T follicular helper cell (primary cell): ENCODE measurements around the gene TSSC4.

Experiments used
- DNase-seq: peaks from one replicate; pipeline ENCODE4 v3.0.0-alpha.2; 2020; ENCODE audit warnings: low read depth

TSSC4 gene

GRCh38 chr11:2369320-2369719, 31.2 kb upstream of the TSSC4 start:
- no peak for DNase-seq

- no peak for DNase-seq
Observed at GRCh38 chr11:2369896-2370295, 30.7 kb upstream of the TSSC4 start.

- DNase-seq, result no peak
Observed at GRCh38 chr11:2374456-2375201, 25.9 kb upstream of the TSSC4 start.

DNA sequence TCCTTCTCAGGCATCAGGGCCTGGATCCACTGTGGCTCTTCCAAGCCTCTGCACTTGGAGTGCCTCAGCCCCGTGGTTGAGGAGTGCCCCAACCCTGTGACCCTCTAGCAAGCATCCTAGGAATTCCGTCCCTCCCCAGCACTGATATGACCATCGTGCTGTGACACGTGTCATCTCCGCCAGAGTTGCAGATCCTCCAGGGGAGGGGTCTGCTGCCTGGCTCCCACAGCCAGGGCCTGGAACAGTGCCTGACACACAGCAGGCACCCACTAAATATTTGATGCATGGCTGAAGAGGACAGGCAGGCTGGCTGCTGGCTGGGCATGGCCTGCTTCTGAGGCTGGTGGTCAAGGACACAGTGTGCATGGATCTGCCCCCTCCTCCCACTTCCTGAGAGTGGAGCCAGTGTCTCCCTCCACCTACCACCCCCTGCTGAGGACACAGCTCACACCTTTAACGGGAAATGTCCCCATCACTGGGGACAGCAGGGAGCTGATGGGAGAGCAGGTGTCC, 25.2 kb upstream of the TSSC4 start:
- no peak for DNase-seq

DNA sequence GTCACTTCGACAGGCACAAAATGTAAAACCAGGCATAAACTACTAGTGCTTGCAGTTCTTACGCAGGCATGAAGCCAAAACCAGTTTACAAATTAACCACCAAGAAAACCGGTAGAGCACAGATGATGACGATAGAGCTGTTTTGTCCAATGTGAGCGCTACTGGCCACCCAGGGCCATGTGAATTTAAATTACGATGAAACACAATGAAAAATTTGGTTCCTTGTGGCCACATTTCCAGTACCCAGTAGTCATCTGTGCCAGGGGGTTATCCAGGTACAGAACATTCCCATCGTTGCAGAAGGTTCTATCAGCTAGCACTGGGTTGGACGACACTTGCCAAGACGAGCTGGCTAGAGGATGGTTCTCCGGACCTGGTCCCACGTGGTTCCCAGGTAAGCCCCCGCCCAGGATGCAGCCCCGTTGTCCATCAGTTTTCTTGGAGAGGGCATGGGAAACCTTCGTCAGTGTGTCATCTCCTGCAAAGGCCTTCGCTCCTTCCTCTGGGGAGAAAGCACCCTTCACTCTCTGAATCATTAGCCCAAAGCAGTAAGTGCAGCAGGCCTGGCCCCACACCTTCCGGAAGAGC, 24.5 kb upstream of the TSSC4 start:
- no peak for DNase-seq

DNA sequence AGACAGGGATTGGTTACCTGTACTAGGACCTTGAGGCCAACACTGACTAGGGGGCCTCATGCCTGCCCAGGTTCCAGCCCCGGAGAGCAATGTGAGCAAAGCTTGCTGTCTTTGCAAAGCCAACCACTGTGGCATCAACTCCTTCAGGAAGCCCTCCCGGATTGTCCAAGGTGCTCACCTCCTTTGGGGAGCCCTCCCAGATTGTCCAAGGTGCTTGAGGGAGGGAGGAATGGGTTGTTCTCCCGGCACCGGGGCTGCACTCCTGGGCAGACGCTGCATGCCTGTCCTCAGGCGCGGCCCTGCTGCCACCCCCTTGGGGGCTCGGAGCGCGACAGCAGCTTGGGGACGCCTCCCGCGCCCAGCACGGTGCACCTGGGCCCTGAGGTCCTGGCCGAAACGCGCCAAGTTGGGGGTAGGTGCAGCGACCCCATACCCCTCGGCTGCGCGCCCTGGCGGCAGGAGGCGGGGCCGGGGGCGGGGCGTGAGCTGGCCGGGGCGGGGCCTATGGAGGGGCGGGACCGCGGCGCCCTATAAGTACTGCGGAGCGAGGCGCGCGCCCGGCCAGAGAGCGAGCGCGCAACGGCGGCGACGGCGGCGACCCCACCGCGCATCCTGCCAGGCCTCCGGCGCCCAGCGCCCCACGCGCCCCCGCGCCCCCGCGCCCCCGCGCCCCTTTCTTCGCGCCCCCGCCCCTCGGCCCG, 23.6 kb upstream of the TSSC4 start, which contains the start of gene CD81:
TSS of gene CD81 (plus strand) at position 560 of the 701 bp plus-strand sequence. CDS start 240 bp downstream, outside the sequence.
- DNase-seq, result peak; percentile 58

GRCh38 chr11:2377511-2378443, 22.8 kb upstream of the TSSC4 start:
- peak; percentile 56 for DNase-seq

GRCh38 chr11:2378527-2379210, 21.9 kb upstream of the TSSC4 start:
- DNase-seq, result no peak

GRCh38 chr11:2379466-2380174, 20.9 kb upstream of the TSSC4 start:
- no peak for DNase-seq

- no peak for DNase-seq
Observed at GRCh38 chr11:2380396-2380795, 20.2 kb upstream of the TSSC4 start.

GRCh38 chr11:2380807-2381350, 19.7 kb upstream of the TSSC4 start:
- DNase-seq, result no peak

- no peak for DNase-seq
Observed at GRCh38 chr11:2381494-2382128, 18.9 kb upstream of the TSSC4 start.

GRCh38 chr11:2382129-2382517, 18.4 kb upstream of the TSSC4 start:
- DNase-seq, result no peak

DNA sequence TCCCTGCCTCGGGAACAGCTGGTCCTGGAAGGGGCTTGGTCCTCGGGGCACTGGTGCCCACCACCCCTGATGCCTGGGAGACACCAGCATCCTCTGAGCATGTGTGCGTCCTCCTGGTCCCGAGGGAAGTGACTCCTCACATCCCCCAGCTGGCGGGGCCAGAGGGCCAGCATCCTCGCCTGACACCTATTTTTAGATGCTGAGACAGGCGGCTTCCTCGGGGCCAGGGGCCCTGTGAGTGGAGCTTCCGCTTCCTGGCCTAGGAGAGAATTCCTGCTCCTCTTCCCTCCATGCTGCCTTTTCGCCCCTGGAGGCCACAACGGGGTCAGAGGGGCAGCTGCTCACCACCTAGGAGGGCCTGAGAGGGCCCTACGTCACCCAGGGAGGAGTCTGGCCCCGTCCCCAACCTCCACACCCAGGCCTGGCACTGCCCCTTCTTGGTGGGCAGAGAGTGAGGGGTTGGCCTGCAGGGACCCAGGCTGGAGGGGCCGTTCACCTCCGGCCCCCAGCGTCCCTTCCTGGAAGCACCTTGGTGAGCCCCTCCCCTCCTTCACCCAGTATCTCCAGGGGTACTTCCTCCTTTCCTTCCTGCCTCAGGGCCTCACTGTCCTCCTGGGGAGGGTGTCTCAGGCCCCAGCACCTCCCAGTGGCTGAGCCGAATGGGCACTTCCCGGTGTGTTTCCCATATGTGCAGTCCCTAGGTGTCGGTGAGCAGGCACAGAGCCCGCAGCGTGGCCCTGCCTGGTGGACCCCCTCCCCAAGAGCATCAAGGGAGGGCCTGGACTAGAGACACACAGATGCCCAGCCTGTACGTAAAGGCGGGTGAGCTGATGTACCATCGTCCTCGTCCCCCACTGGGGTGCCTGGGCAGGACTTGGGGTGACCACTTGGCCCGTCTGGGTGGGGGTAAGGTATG, 17.4 kb upstream of the TSSC4 start:
- DNase-seq, result no peak

DNA sequence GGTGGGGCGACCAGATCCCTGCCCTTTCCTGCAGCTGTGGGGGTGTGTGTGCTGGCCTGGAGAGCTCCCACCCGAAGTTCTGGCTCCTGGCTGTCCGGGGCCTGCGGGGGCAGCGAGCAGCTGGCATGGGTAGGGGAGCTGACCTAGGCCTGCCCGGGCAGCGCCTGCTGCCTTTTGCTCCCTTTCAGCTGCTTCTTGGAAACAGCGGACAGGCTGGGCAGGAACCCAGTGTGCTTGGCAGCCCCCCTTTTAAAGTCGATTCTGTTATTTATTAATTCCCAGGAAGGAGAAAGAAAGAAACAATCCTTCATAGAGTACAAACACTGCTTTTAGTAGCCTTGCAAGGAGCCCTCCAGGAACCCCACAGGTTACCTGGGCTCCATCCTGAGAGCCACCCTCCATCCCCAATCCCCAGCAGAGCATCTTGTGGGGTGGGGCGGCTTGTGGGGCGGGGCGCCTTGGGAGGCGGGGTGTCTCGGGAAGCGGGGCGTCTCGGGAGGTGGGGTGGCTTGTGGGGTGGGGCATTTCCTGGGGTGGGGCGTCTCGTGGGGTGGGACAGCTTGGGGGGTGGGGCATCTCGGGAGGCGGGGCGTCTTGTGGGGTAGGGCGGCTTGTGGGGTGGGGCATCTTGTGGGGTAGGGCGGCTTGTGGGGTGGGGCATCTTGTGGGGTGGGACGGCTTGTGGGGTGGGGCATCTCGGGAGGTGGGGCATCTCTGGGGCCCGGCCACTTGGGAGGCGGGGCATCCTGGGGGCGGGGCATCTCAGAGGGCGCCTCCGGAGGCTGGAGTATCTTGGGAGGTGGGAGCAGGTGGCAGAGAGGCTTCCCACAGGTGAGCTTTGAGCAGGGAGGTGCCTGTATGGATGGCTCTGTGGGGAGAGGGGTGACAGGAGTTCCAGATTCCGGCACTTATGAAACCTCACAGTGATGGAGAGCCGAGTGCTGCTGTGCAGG, 16.4 kb upstream of the TSSC4 start:
- peak; percentile 37 for DNase-seq

- no peak for DNase-seq
Observed at GRCh38 chr11:2385156-2386151, 15.1 kb upstream of the TSSC4 start.
